H4 (cell line): ENCODE measurements around the gene CHST8. TPM values are rescaled to one million over a fixed set of nuclear protein-coding genes. Genes with fewer than 3 reads are reported as not detected.

Experiments
- DNase-seq: peaks from one replicate; pipeline ENCODE4 v3.0.0-alpha.2; 2015; ENCODE audit warnings: low spot score
- total RNA-seq: library from RNA; depleted of rRNA; stranded (reverse); fragments of >200 nt; shearing (Covaris generic); gene quantifications from 2 replicates; pipeline ENCODE4 v1.2.3, GENCODE V29; 2014

The CHST8 gene
- total RNA-seq, 1 experiment from 2014 or later, result 6.8 TPM

DNA sequence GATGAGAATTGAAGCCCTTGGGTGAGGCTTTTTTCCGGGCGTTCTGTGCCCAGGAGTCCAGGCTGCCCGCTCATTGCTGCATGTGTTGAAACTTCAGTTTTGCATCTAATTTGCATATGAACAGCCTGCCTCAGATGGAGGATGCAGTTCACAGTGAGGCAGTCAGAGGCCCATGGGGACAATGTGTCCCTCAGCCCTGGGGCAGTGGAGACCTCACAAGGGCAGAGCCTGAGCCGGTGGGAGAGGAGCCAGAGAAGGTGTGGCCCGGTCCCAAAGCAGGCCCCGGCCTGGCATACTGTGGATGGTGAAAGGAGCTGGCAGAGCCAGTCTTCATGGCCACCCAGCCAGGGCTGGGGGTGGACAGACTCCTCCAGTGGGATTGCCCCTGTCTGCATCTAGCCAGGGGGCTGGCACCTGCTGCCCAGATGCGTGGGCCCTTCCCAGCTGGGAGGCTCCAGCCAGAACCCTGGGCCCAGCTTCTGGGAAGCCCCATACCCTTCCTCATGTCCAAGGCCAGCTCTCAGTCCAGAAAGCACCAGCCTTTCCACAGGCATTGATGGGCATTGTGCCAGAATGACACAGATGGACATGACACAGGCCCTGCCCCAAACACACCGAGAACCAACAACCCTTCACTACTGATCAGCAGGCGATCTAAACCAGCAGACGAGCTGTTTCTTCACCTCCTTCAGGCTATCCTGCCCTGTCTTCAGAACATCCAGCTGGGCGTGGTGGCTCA is 142.0 kb downstream of the CHST8 start:
- no peak for DNase-seq

DNA sequence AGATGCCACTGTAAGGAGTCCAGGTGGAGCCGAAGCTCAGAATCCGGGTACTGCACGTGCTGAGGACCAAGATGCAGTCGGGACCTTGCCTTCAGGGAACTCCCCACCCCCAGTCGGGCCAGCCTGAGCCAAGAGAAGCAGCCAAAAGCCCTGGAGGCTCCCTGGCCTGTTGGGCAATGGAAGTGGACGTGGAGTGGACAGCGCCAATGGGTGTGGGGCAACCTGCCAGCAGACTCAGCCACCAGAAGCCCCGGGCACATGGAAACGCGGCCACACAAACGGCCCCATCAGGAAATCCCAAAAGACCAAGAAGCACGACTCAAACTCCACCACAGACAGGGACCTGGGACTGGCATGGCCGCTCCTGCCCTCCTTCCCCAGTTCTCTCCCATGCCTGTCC is 144.9 kb downstream of the CHST8 start:
- no peak for DNase-seq

DNA sequence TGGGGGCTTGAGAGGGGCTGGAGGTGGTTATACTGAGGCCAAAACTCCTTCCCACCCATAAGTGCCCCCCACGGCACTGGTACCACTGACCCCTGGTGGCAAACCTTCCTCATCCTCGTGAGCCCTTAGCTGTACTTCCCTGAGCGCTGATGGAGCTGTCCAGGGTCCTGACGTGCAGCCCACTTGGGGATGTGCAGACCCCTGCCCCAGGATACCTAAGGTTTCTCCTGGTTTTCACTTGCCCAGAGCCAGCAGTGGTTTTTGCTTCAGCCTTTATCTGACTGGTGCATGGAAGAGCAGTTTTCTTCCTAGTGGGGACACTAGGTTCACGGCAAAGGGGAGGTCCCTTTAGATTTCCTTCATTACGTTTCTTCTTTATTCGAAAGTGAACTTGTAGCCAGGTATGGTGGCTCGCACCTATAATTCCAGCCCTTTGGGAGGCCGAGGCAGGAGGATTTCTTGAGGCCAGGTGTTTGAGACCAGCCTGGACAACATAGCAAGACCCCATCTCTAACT is 146.2 kb downstream of the CHST8 start:
- DNase-seq, result no peak

DNA sequence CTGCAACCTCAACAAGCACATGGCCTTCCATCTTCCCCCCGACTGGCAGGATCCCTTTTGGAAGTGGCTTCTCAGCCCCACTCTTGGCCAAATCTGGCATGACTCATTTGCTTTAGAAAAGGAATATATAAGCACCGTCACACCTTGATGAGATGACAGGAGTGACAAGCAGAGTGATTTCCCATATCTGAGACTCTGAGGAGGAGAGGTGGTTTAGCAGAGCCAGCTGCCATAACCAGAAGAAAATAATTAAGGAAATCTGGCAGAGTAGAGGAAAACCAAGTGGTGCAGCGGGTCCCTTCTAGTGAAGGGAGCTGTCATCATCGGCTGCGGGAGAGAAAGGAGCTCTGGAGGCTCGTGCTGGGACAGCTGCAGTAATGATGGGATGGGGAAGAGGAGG is 147.5 kb downstream of the CHST8 start:
- DNase-seq, result no peak

DNA sequence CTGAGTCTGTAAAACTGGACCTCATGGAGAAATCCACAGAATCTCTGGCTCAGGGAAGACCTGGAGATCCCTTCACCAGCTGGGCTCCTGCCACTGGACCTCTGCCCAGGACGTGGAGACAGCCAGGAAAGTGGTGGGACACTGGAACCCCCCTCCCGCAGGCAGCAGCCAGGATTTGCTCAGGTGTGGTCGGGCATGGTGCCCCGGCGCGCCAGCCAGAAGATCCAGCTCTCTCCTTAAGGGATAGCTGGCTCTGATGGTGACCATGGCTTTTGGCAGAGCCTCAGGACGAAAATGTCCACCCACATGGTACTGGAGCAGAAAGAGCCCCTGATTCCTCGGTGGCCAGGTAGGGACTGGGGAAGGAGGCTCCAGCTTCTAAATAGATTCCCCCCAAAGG is 148.4 kb downstream of the CHST8 start:
- no peak for DNase-seq

DNA sequence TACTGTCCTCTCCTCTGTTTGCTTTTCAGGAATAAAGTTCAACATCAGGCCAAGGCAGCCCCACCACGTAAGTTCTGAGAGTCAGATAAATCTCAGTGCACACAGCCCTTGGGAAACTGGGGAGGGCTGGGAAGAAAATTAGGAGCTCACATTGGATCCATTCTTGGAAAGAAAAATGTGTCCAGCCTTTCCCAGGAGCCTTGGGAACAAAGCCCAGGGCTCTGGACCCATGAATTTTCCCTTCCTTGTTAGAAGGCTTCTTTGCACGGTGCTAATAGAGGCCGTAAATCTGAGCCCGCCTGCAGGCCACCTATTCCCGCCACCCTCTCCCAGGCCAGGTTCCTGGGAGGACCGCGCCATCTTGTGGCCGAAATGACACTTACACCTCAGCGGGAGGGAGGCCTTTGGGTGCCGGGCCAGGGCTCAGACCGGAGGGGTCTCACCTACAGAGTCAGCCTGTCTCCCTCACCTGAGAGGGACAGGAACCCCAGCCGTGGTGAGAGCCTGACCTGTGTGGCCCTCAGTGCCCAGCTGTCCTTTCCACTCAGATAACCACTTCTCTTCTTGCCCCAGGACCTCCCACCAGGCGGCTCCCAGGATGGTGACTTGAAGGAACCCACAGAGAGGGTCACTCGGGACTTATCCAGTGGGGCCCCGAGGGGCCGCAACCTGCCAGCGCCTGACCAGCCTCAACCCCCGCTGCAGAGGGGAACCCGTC is 149.8 kb downstream of the CHST8 start:
- peak; percentile 71 for DNase-seq

DNA sequence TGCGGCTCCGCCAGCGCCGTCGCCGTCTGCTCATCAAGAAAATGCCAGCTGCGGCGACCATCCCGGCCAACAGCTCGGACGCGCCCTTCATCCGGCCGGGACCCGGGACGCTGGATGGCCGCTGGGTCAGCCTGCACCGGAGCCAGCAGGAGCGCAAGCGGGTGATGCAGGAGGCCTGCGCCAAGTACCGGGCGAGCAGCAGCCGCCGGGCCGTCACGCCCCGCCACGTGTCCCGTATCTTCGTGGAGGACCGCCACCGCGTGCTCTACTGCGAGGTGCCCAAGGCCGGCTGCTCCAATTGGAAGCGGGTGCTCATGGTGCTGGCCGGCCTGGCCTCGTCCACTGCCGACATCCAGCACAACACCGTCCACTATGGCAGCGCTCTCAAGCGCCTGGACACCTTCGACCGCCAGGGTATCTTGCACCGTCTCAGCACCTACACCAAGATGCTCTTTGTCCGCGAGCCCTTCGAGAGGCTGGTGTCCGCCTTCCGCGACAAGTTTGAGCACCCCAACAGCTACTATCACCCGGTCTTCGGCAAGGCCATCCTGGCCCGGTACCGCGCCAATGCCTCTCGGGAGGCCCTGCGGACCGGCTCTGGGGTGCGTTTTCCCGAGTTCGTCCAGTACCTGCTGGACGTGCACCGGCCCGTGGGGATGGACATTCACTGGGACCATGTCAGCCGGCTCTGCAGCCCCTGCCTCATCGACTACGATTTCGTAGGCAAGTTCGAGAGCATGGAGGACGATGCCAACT is 150.5 kb downstream of the CHST8 start:
- DNase-seq, result no peak

DNA sequence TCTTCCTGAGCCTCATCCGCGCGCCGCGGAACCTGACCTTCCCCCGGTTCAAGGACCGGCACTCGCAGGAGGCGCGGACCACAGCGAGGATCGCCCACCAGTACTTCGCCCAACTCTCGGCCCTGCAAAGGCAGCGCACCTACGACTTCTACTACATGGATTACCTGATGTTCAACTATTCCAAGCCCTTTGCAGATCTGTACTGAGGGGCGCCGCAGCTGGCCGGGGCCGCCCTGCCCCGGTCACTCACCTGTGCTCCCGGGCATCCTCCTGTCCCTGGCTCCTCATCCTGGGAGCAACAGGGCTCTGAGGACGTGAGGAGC is 151.1 kb downstream of the CHST8 start:
- no peak for DNase-seq

DNA sequence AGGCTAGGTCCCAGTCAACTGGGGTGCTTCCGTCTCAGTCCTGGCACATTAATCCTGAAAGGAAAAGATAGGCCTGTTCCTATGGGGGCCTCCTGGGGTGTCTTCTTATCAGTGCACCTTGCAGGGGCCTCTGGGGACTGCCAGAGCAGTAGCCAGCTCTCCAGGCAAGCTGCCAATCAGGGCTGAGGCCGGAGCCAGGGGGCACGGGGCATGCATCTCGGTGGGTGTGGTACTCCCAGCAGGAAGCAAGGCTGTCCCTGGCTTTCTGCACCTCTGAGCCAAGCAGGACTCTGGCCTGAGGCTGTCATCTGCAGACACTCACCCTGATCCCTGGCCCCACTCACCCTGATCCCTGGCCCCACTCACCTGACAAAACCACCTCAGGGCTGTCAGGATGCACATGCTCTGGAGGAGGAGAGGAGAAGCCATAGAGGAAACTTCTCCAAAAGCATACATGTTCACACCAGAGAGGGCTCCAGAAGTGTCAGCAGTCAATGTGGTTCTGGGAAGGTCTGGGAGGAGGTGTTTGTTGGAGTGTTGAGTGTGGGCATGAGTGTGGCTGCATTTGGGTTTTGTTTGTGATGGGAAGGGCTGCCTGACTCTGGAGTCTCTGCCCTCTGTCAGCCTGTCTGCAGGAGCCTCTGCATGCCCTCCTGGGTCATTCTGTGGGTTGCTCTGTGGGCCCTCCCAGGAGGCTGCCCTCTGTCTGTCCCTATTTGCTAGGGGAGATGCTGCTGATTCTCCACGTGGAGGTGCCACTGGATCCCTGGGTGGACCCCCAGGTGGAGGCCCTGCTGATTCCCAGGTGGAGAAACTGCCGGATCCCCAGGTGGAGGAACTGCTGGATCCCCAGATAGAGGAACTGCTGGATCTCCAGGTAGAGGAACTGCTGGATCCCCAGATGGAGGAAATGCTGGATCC is 152.2 kb downstream of the CHST8 start:
- DNase-seq, result no peak

DNA sequence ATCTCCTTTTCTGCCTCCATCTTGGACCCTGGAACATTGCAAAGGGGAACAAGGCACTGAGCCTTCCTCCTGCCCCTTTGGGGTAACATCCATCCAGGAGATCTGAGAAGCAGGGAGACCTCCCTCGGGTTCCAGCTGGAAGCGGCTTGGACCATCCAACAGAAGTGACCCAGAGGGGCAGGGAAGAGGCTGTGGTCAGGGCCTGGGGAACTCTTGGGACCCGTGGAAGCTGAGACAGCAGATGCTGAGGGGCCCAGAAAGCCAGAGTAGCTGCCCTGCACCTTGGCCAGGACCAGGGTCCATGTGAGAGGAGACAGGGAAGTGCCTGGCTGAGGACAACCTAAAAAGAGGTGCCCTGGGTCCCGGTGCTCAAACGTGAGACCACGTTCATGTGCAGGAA is 153.0 kb downstream of the CHST8 start:
- no peak for DNase-seq

DNA sequence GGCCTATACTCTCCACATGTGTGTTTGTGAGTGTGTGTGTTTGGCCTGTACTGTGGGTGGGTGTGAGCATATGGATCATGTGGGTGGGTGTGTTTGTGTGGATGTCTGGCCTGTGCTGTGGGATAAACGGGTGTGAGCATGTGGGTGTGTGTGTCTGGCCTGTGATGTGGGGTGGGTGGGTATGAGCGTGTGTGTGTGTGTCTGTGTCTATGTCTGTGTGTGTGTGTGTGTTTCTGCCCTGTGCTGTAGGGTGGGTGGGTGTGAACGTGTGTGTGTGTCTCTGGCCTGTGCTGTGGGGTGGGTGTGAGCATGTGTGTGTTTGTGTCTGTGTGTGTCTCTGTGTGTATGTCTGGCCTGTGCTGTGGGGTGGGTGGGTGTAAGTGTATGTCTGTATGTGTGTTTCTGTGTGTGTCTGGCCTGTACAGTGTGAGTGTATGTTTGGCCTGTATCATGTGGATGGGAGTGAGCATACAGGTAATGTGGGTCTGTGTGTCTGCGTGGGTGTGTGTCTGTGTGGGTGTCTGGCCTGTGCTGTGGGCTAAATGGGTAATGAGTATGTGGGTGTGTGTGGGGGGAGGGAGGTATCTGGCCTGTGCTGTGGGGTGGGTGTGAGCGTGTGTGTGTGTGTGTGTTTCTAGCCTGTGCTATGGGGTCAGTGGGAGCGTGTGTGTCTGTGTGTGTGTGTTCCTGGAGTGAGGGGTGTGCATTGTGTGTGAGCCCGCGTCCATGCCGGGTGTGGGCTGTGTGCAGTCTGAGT is 154.2 kb downstream of the CHST8 start:
- DNase-seq, result no peak

DNA sequence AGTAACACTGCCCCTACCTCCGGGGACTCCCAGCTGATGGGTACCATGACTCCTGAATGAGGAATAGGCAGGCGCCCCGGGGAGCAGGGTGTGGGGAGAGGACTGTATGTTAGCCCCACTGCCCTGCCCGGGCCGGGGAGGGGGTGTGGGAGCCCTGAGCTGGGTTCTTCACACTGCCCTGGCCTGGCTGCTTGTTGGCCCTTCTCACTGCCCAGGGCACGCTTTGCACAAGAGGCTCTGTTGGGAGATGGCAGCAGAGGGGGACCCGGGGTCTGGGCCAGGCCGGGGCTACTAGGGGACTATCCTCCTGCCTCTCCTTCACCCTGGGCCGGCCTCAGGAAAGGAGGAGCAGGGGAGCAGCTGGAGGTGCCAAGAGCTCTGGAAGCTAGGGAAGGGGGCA is 155.6 kb downstream of the CHST8 start:
- no peak for DNase-seq

DNA sequence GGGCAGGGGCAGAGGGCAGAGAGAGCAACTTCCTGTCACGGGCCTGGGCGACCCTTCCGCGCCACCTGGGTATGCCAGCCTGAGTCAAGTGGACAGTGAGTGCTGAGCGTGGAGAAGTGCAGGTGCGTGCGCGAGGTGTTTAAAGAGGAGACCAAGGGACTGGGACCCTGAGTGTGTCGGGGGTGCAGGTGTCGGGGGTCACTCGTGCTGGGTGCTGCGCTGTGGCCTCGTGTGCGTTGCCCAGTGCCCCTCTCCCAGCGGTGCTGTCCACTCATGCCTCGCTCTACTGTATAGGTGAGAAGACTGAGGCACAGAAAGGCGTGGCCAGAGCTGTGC is 156.0 kb downstream of the CHST8 start:
- DNase-seq, result no peak

DNA sequence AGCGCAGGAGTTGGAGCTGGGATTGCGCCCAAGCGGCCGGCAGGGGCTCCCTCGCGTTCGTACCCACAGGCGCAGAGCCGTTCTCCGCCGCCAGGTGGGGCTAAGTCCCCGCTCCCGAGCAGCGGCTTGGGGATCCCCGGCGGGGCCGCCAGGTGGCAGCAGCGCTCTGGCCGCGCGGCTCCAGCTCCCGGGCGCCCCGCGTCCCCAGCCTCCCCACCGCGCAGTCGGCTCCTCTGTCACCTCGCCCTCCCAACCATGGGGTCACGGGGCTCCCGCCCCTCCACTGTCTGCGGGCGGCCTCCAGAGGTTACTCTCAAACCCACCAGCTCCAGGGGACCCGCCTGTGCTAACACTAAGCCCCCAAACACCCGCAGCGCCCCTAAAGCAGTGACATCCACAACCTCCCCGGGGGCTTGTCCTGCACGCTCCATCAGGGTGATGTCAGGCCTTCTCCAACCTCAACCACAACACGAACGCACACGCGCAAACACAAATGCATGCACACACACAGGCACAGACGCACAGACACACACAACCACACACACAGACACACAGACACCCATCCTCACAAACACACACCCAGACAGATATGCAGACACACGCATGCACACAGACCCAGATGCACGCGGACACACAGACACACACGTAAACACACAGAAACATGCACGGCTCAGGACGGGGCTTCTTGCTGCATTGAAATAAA is 156.5 kb downstream of the CHST8 start:
- peak; percentile 65 for DNase-seq

DNA sequence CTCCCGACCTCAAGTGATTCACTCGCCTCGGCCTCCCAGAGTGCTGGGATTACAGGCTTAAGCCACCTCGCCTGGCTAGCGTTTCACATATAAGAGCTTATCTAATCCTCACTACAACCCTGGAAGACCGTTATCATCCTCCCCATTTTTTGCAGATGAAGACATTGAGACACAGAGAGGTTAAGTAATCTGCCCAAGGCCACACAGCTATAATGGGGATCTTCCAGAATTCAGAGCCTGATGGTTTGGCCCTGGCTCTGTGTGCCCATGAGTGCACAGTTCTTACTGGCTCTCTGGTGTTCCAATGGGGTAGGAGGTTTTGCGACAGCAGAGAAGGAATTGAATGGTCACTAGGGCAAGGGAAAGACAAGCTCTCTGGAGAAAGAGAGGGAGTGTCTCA is 158.1 kb downstream of the CHST8 start:
- no peak for DNase-seq

DNA sequence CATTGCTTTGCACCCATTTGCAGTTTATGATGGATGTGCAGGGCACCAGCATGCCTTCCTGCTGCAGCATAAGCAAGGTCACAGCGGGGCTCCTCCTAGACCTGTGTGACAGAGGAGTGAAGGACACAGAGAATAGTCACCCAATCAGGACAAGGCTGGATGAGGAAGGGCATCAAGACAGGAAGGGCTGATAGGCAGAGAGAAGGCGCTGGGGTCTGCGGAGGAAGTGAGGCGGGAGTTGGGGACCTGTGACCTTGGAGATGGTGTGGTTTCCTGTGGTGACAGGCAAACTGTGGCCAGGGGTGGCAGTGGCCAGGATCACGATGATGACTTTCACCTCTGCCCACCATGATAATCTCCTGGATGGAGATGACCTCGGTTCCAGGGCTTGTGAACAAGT is 158.5 kb downstream of the CHST8 start:
- no peak for DNase-seq

DNA sequence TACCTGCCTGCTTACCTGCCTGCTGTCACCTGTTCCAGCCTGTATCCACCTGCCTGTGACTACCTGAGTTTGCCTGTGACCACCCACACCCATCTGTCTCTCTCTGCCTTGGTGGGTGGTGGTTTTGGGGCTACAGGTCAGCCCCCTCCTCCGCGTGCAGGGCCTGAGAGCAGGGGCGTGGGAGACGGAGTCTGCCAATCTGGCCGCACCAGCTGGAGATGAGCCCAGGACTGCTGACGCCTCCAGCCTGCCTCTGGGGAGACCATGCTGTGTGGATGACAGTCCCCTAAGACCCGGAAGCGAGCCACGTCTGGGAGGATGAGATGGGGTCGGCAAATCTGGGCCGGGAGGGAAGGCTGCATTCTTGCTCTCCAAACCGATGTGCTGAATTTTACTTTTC is 159.0 kb downstream of the CHST8 start:
- no peak for DNase-seq

DNA sequence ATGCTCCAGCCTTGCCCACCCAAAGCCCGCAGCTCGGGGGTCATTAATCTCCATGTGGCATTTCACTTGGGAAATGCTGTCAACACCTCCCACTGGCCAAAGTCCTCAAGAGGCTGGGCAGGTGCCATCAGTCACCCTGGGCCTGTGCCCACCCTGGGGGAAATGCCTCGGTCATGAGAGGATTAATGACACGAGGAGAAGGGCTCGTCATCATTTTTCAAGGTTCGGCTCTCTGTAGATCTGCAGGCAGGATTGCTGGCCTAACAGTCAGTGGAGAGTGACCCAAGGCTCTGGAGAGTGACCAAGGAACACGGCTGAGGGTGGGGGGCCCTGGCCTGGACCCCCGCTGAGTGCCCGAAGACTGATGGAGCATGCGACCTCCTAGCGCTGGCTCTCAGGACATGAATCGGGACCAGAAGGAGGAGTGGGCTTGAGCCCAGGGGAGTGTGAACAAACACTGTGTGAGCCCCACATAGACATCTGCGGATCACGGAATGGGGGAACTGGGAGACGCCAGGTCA is 159.7 kb downstream of the CHST8 start:
- no peak for DNase-seq

DNA sequence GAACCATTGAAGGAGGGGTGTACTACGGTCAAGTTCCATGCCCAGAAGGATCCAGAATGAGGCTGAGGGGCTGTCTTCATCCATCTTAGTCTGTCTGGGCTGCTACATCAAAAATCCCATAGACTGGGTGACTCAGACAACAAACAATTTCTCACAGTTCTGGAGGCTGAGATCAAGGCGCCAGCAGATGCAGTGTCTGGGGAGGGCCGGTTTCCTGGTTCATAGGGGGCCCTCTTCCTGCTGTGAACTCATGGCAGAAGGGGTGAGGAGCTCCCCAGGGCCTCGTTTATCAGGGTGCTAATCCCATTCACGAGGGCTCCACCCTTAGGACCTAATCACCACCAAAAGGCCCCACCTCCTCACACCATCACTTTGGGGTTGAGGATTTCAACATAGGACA is 160.2 kb downstream of the CHST8 start:
- DNase-seq, result no peak

DNA sequence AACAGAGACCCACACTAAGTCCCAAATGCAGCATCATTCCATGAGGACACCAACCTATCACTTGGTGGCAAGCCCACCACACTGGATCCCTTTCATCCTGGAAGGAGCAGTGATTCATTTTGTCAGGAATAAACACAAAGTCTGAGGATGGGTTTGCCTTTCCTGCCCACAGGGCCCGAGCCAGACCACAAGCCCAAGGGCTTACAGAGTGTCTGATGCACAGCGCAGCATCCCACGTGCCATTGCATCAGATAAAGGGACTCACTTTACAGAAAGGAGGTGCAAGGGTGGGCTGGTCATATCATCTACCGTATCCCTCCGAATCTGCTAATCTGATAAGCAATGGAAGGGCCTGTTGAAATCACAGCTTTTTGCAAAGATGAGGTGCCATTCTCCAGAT is 162.7 kb downstream of the CHST8 start:
- peak; percentile 51 for DNase-seq
